SJCRH30 (cell line): ENCODE data around the gene EIPR1. TPM values are rescaled to one million over a fixed set of nuclear protein-coding genes. Genes with fewer than 3 reads are reported as not detected.

Experiments used
- DNase-seq, 2 experiments: peaks; one replicate each; pipeline ENCODE4 v3.0.0-alpha.2; 2015 to 2020
- H3K27ac ChIP-seq: fragments of 250-450 bp; sonication (Bioruptor Pico); 2 replicates; pipeline ENCODE4 v1.5.1; 2020; ENCODE audit warnings: mild to moderate bottlenecking, moderate library complexity
- H3K27me3 ChIP-seq: fragments of 250-450 bp; sonication (Bioruptor Pico); 2 replicates; pipeline ENCODE4 v1.5.1; 2020; ENCODE audit warnings: mild to moderate bottlenecking, moderate library complexity
- H3K36me3 ChIP-seq: fragments of 250-450 bp; sonication (Bioruptor Pico); 2 replicates; pipeline ENCODE4 v1.5.1; 2020; ENCODE audit warnings: mild to moderate bottlenecking, moderate library complexity
- H3K4me1 ChIP-seq: fragments of 250-450 bp; sonication (Bioruptor Pico); 2 replicates; pipeline ENCODE4 v1.5.1; 2020; ENCODE audit warnings: mild to moderate bottlenecking, moderate library complexity
- H3K4me3 ChIP-seq: fragments of 250-450 bp; sonication (Bioruptor Pico); 2 replicates; pipeline ENCODE4 v1.5.1; 2020; ENCODE audit warnings: mild to moderate bottlenecking, moderate library complexity
- H3K9me3 ChIP-seq: fragments of 250-450 bp; sonication (Bioruptor Pico); replicated peaks from 2 replicates; pipeline ENCODE4 v1.5.1; 2020; ENCODE audit warnings: mild to moderate bottlenecking, moderate library complexity
- total RNA-seq: library from RNA; depleted of rRNA; stranded (reverse); fragments of >200 nt; shearing (Covaris generic); gene quantifications from 2 replicates; pipeline ENCODE4 v1.2.3, GENCODE V29; 2014

The EIPR1 gene
- total RNA-seq, 1 experiment from 2014 or later, result 29.0 TPM

- Histone ChIP-seq H3K4me3 (no peak overlapping the region), H3K27ac (no peak overlapping the region), H3K36me3 (no peaks in the 10 kb centered on the region), H3K4me1 (no peaks in the 10 kb centered on the region), H3K9me3 (no peaks in the 10 kb centered on the region), H3K27me3 (no peaks in the 10 kb centered on the region)
- DNase-seq, result no peak
Measured at GRCh38 chr2:3265471-3265870, 112.1 kb downstream of the EIPR1 start.

GRCh38 chr2:3264010-3264744, 113.4 kb downstream of the EIPR1 start:
- no peak for DNase-seq
- H3K4me3 ChIP-seq, result no peak overlapping the region
- no peaks in the 10 kb centered on the region for H3K36me3 ChIP-seq
- no peaks in the 10 kb centered on the region for H3K9me3 ChIP-seq
- H3K27me3 ChIP-seq, result no peaks in the 10 kb centered on the region
- no peaks in the 10 kb centered on the region for H3K4me1 ChIP-seq
- no peak overlapping the region for H3K27ac ChIP-seq

DNA sequence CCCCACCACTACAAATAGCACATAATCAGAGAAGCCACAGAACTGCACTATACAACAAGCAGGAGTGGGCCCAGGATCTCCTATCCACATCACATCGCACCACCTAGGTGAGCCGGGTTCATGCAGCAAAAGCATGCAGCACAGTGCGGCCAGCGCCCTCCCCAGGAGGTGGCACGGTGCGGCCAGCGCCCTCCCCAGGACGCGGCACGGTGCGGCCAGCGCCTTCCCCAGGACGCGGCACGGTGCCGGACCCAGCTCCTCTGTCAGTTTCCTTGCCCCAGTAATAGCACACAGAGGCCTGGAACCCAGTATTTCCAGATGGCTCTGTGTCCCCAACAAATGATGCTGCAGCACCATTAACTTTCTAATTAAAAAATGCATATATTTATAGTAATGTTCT, 114.1 kb downstream of the EIPR1 start:
- no peaks in the 10 kb centered on the region for H3K9me3 ChIP-seq
- no peak overlapping the region for H3K27ac ChIP-seq
- H3K36me3 ChIP-seq, result no peaks in the 10 kb centered on the region
- H3K4me3 ChIP-seq, result no peak overlapping the region
- no peaks in the 10 kb centered on the region for H3K27me3 ChIP-seq
- H3K4me1 ChIP-seq, result no peaks in the 10 kb centered on the region
- DNase-seq, result no peak

DNA sequence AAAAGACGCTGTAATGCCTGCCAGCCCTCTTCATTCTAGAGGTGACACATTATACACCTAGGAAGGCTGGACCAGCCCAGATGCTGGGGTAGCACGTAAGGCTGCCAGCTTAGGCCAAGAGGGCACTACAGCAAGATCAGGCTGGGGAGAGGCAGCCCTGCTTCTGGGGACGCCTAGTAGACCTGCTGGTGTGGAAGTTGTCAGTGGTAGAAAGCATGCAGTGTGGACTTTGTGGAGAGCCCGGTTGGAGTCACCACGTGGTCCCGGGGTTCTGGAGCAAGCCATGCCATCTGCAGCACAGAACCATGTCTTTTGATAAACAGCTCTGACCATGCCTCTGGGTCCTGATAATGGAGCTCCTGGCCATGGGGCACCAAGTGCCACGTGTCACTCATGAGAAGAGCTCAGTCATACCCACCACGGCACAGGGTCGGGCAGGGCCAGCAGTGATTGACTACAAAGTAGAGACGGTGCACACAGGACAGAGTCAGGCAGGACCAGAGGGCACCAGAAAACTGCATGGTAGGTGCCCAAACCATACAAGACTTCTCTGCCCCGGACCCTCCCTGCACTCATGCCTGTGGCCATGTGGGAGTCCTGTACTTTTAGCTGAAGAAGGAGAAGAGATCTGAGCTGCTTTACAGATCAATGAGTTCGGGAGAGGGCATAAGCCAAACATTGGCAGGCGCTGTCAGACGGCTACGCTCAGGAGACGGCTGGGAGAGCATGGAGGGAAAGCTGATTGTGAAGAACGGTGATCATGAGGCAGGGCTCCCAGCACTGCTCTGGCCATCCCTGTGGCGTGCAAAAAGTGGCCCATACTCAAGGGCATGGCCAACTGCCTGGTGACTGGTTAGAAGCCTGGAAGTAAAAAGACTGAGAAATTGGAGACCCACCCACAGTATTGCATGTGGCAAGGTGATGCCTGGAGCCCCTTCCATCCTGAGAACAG, 114.9 kb downstream of the EIPR1 start:
- no peaks in the 10 kb centered on the region for H3K27me3 ChIP-seq

DNA sequence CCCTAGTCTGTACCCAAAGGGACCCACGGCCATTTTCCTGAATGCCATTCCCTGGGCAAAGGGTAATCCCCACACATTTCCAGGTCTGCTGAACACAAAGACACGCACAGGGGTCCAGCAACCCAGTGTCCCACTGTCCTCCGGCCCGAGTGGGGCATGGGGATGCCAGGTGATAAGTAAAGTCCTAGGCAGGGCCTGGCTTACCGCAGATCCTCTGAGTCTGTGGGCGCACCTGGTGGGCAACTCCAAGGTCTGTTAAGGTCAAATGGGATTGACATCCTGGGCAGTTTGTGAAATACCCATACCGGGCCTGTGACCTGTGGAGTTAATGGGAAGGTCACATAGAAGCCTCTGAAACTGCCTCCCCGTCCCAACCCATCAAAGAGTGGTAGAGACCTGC, 116.1 kb downstream of the EIPR1 start:
- Histone ChIP-seq H3K36me3 (no peaks in the 10 kb centered on the region), H3K9me3 (no peaks in the 10 kb centered on the region), H3K27me3 (no peaks in the 10 kb centered on the region), H3K27ac (no peak overlapping the region), H3K4me1 (no peaks in the 10 kb centered on the region), H3K4me3 (no peak overlapping the region)
- DNase-seq, result no peak

More for the DNA sequence above, 114.9 kb downstream of the EIPR1 start:
- H3K4me1 ChIP-seq, result no peaks in the 10 kb centered on the region
- DNase-seq, result no peak
- H3K36me3 ChIP-seq, result no peaks in the 10 kb centered on the region
- H3K9me3 ChIP-seq, result no peaks in the 10 kb centered on the region
- no peak overlapping the region for H3K27ac ChIP-seq
- H3K4me3 ChIP-seq, result no peak overlapping the region

GRCh38 chr2:3260959-3261358, 116.7 kb downstream of the EIPR1 start:
- Histone ChIP-seq H3K4me1 (no peaks in the 10 kb centered on the region), H3K27me3 (no peaks in the 10 kb centered on the region), H3K9me3 (no peaks in the 10 kb centered on the region), H3K36me3 (no peaks in the 10 kb centered on the region), H3K27ac (no peak overlapping the region), H3K4me3 (no peak overlapping the region)
- no peak for DNase-seq

DNA sequence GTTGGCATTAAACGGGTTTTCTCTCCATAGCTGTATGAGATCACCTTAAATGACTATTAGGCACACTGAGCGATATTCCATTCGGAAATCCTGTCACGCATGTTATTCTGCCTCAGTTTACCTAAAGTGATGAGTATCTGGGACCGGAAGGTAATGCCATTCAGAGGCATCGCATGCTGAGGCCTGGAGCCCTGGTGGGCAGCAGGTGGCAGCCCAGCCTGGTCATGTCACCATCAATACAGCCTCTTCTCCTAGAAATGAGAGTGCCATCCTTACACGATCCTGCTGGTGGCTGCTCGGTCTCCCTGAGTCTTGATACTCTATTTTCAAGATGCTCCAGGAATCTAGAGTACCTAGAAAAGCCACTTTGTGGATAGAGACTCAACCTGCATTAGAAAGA, 119.8 kb downstream of the EIPR1 start:
- no peaks in the 10 kb centered on the region for H3K4me1 ChIP-seq
- H3K27me3 ChIP-seq, result no peaks in the 10 kb centered on the region
- DNase-seq, result no peak
- H3K27ac ChIP-seq, result no peak overlapping the region
- H3K36me3 ChIP-seq, result no peaks in the 10 kb centered on the region
- no peak overlapping the region for H3K4me3 ChIP-seq
- H3K9me3 ChIP-seq, result no peaks in the 10 kb centered on the region

DNA sequence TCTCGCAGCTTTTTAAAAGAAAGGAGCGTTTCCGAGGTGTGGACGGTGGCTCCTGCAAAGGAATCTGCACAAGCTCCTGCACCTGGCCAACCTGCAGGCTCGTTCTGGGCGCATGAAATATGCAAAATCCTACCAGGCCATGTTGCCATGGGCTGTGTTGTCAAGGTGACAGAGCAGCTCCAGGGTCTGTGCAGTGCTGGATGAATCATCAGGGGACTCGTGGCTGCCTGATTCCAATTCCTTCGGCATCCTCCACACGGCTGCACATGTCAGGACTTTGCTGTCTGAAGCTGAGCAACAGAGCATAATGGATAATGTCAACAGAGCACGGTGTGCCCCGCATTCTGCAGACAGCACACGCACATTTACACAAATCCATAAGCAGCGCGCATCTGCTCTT, 120.5 kb downstream of the EIPR1 start:
- H3K27ac ChIP-seq, result no peak overlapping the region

GRCh38 chr2:3256605-3257004, 121.0 kb downstream of the EIPR1 start:
- Histone ChIP-seq H3K27me3 (no peaks in the 10 kb centered on the region), H3K4me1 (no peaks in the 10 kb centered on the region), H3K36me3 (no peaks in the 10 kb centered on the region), H3K9me3 (no peaks in the 10 kb centered on the region), H3K27ac (no peak overlapping the region), H3K4me3 (no peak overlapping the region)
- DNase-seq, result no peak

More for the DNA sequence above, 120.5 kb downstream of the EIPR1 start:
- Histone ChIP-seq H3K4me1 (no peaks in the 10 kb centered on the region), H3K9me3 (no peaks in the 10 kb centered on the region), H3K4me3 (no peak overlapping the region), H3K27me3 (no peaks in the 10 kb centered on the region), H3K36me3 (no peaks in the 10 kb centered on the region)
- DNase-seq, result no peak

- H3K36me3 ChIP-seq, result no peaks in the 10 kb centered on the region
- H3K27me3 ChIP-seq, result no peaks in the 10 kb centered on the region
- DNase-seq, result no peak
- no peak overlapping the region for H3K4me3 ChIP-seq
- H3K9me3 ChIP-seq, result no peaks in the 10 kb centered on the region
- H3K27ac ChIP-seq, result no peak overlapping the region
- no peaks in the 10 kb centered on the region for H3K4me1 ChIP-seq
Measured at GRCh38 chr2:3256157-3256556, 121.5 kb downstream of the EIPR1 start.

GRCh38 chr2:3254442-3254941, 123.1 kb downstream of the EIPR1 start:
- no peak for DNase-seq
- Histone ChIP-seq H3K36me3 (no peaks in the 10 kb centered on the region), H3K27ac (no peak overlapping the region), H3K4me1 (no peaks in the 10 kb centered on the region), H3K27me3 (no peaks in the 10 kb centered on the region), H3K4me3 (no peak overlapping the region), H3K9me3 (no peaks in the 10 kb centered on the region)

DNA sequence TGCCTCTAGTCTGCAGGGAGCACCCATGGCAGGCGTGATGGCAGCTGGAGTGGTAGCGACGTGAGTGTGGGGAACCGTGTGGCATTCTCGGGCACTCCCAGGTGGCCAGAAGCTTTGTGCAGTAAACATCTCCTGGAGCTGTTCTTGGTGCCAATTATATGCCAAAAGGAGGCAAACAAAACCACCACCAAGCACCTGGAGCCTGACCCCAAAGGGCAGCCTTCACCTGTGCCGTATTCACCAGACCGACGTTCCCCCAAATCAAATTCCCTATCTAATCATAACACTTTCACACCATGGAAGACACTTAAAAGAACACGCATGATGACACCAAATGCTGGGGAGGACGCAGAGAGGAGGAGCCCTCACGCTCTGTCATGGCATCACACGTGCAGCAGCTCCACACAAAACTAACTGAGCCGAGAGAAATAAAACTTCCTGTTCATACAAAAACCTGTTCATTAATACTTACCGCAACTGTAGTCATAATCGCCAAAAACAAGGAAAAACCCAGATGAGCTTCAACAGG, 123.6 kb downstream of the EIPR1 start:
- DNase-seq, result no peak
- 0 out of 2 replicates have a peak, but pooled peaks cover under 1% of the 10 kb centered on the region for H3K9me3 ChIP-seq
- no peaks in the 10 kb centered on the region for H3K4me1 ChIP-seq
- H3K36me3 ChIP-seq, result no peaks in the 10 kb centered on the region
- H3K4me3 ChIP-seq, result no peak overlapping the region
- H3K27me3 ChIP-seq, result no peaks in the 10 kb centered on the region
- H3K27ac ChIP-seq, result no peak overlapping the region

DNA sequence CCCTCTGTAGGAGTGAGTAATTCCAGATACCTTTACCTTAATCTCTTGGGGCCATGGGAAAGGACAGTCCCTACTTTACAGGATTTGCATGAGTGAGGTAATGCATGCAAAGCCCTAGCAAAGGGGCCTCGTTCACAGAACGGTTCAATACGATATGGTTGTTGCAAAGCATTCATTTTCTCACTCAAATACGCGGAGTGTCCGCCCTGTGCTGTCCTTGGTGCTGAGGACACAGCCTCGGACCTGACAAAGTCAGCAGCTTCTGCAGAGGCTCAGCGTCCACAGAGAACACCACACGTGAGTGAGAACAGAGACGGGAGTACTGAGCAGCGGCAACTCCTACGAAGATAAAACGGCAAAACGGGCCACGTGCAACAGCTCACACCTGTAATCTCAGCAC, 125.7 kb downstream of the EIPR1 start:
- H3K4me3 ChIP-seq, result no peak overlapping the region
- no peaks in the 10 kb centered on the region for H3K4me1 ChIP-seq
- no peaks in the 10 kb centered on the region for H3K27me3 ChIP-seq
- peaks cover 5% of the 10 kb centered on the region; the same call in 1 of the 2 replicates for H3K36me3 ChIP-seq
- DNase-seq, result no peak
- H3K9me3 ChIP-seq, result peaks cover 4% of the 10 kb centered on the region; the same call in 1 of the 2 replicates
- no peak overlapping the region for H3K27ac ChIP-seq

DNA sequence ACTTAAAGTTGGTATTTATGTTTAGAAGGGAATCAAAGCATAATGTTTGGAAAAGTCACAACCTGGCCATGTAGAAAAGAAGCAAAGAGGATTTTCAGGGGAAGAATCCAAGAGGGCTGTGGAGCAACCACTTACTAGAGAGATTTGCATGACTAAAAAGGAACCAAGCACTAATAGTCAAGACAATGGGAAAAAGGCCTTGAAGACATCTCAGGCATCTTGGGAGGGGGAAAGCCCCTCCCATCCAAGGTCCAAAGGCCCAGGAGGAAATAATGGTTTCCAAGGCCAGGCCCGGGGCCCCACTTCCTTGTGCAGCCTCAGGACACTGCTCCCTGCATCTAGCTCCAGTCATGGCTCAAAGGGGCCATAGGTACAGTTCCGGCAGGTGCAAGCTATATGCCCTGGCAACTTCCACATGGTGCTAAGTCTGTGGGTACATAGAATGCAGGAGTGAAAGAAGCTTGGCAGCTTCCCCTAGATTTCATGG, 128.1 kb downstream of the EIPR1 start:
- H3K27me3 ChIP-seq, result no peaks in the 10 kb centered on the region
- no peak overlapping the region for H3K4me3 ChIP-seq
- peaks cover 4% of the 10 kb centered on the region; the same call in 1 of the 2 replicates for H3K9me3 ChIP-seq
- peaks cover 5% of the 10 kb centered on the region; the same call in 1 of the 2 replicates for H3K36me3 ChIP-seq
- no peak overlapping the region for H3K27ac ChIP-seq
- no peaks in the 10 kb centered on the region for H3K4me1 ChIP-seq
- no peak for DNase-seq
